MM.1S (cell line): Measurements from ENCODE around the gene LTN1.

Experiments
- DNase-seq: peaks from one replicate; pipeline ENCODE4 v3.0.0-alpha.2; 2015
- H2AFZ ChIP-seq: fragments of 300-600 bp; sonication (generic); 2 replicates; pipeline ENCODE4 v1.6.0; 2016; ENCODE audit warnings: antibody characterized with exemption, low read length
- H3F3A ChIP-seq: fragments of 300-600 bp; sonication (generic); 2 replicates; pipeline ENCODE4 v1.6.1; 2016; ENCODE audit warnings: mild to moderate bottlenecking, antibody characterized with exemption, low read length, moderate library complexity, mixed read lengths; ENCODE audit not compliant: insufficient read depth
- H3K27ac ChIP-seq: fragments of 300-600 bp; sonication (generic); 2 replicates; pipeline ENCODE4 v1.5.1; 2016; ENCODE audit warnings: mild to moderate bottlenecking, low read length
- H3K27me3 ChIP-seq: fragments of 300-600 bp; sonication (generic); replicated peaks from 2 replicates; pipeline ENCODE4 v1.6.0; 2016; ENCODE audit warnings: low read length; ENCODE audit not compliant: insufficient read depth
- H3K36me3 ChIP-seq: fragments of 300-600 bp; sonication (generic); replicated peaks from 2 replicates; pipeline ENCODE4 v1.6.1; 2016; ENCODE audit warnings: mild to moderate bottlenecking, low read length, mixed read lengths; ENCODE audit not compliant: insufficient read depth
- H3K4me1 ChIP-seq: fragments of 300-600 bp; sonication (generic); 2 replicates; pipeline ENCODE4 v1.6.1; 2016; ENCODE audit warnings: low read length, mixed read lengths
- H3K4me2 ChIP-seq: fragments of 300-600 bp; sonication (generic); 2 replicates; pipeline ENCODE4 v1.6.0; 2016; ENCODE audit warnings: low read depth, low read length
- H3K4me3 ChIP-seq: fragments of 300-600 bp; sonication (generic); 2 replicates; pipeline ENCODE4 v1.5.1; 2016; ENCODE audit warnings: low read length, mixed read lengths
- H3K79me2 ChIP-seq: fragments of 300-600 bp; sonication (generic); 2 replicates; pipeline ENCODE4 v1.6.1; 2016; ENCODE audit warnings: mixed run types, low read length, mixed read lengths
- H3K9ac ChIP-seq: fragments of 300-600 bp; sonication (generic); 2 replicates; pipeline ENCODE4 v1.6.1; 2016; ENCODE audit warnings: low read length, mixed read lengths
- H3K9me2 ChIP-seq: fragments of 300-600 bp; sonication (generic); replicated peaks from 2 replicates; pipeline ENCODE4 v1.6.1; 2016; ENCODE audit warnings: mild to moderate bottlenecking, low read length, mixed read lengths; ENCODE audit not compliant: insufficient read depth
- H3K9me3 ChIP-seq: fragments of 300-600 bp; sonication (generic); replicated peaks from 2 replicates; pipeline ENCODE4 v1.6.1; 2016; ENCODE audit warnings: mild to moderate bottlenecking, low read length, mixed read lengths; ENCODE audit not compliant: insufficient read depth
- H4K20me1 ChIP-seq: fragments of 300-600 bp; sonication (generic); 2 replicates; pipeline ENCODE4 v1.6.1; 2016; ENCODE audit warnings: mild to moderate bottlenecking, low read length, moderate library complexity, mixed read lengths; ENCODE audit not compliant: insufficient read depth
- CTCF ChIP-seq: fragments of 300-600 bp; sonication (generic); IDR thresholded peaks from 2 replicates; pipeline ENCODE4 v1.5.1; 2016; ENCODE audit warnings: antibody characterized with exemption, low read length, mixed read lengths
- EZH2 ChIP-seq: fragments of 300-600 bp; sonication (generic); optimal IDR thresholded peaks from 2 replicates; pipeline ENCODE3; 2017; ENCODE audit warnings: low read depth, mild to moderate bottlenecking, antibody characterized with exemption, low read length, mixed read lengths
- EZH2phosphoT487 ChIP-seq: fragments of 300-600 bp; sonication (generic); IDR thresholded peaks from 2 replicates; pipeline ENCODE4 v1.6.1; 2018; ENCODE audit warnings: antibody characterized with exemption, low read length

Gene LTN1

GRCh38 chr21:28974531-28975227, 18.0 kb downstream of the LTN1 start:
- TF ChIP-seq EZH2 = no peak
- TF ChIP-seq EZH2phosphoT487 = no peak
- TF ChIP-seq CTCF = no peak
- H3K4me2 ChIP-seq = no peak overlapping the region
- no peaks in the 10 kb centered on the region for H4K20me1 ChIP-seq
- no peaks in the 10 kb centered on the region for H3F3A ChIP-seq
- H3K27me3 ChIP-seq = no peaks in the 10 kb centered on the region
- no peaks in the 10 kb centered on the region for H3K79me2 ChIP-seq
- no peak overlapping the region for H3K27ac ChIP-seq
- H2AFZ ChIP-seq = no peak overlapping the region
- no peaks in the 10 kb centered on the region for H3K9me3 ChIP-seq
- H3K9ac ChIP-seq = no peak overlapping the region
- DNase-seq = no peak
- H3K36me3 ChIP-seq = peaks cover 9% of the 10 kb centered on the region
- no peaks in the 10 kb centered on the region for H3K9me2 ChIP-seq
- H3K4me1 ChIP-seq = no peaks in the 10 kb centered on the region
- H3K4me3 ChIP-seq = no peak overlapping the region

- Histone ChIP-seq H3K4me3 (no peak overlapping the region), H3K9ac (no peak overlapping the region), H3K27me3 (no peaks in the 10 kb centered on the region), H3K27ac (no peak overlapping the region), H2AFZ (no peak overlapping the region), H3K9me3 (no peaks in the 10 kb centered on the region), H3K9me2 (no peaks in the 10 kb centered on the region), H3K36me3 (peaks cover 16% of the 10 kb centered on the region; the same call in 1 of the 2 replicates), H3K4me2 (no peak overlapping the region), H3K4me1 (no peaks in the 10 kb centered on the region), H3K79me2 (no peaks in the 10 kb centered on the region), H3F3A (no peaks in the 10 kb centered on the region), H4K20me1 (no peaks in the 10 kb centered on the region)
- TF ChIP-seq CTCF (no peak), EZH2 (no peak), EZH2phosphoT487 (no peak)
- no peak for DNase-seq
Observed at GRCh38 chr21:28972398-28972797, 20.3 kb downstream of the LTN1 start.

GRCh38 chr21:28971171-28971570, 21.5 kb downstream of the LTN1 start:
- TF ChIP-seq CTCF (no peak), EZH2phosphoT487 (no peak), EZH2 (no peak)
- no peaks in the 10 kb centered on the region for H3K9me2 ChIP-seq
- H3K27ac ChIP-seq = no peak overlapping the region
- no peaks in the 10 kb centered on the region for H3F3A ChIP-seq
- no peak overlapping the region for H3K4me2 ChIP-seq
- no peaks in the 10 kb centered on the region for H3K9me3 ChIP-seq
- no peak overlapping the region for H3K9ac ChIP-seq
- no peaks in the 10 kb centered on the region for H3K4me1 ChIP-seq
- H3K79me2 ChIP-seq = no peaks in the 10 kb centered on the region
- no peaks in the 10 kb centered on the region for H4K20me1 ChIP-seq
- H2AFZ ChIP-seq = no peak overlapping the region
- DNase-seq = no peak
- H3K4me3 ChIP-seq = no peak overlapping the region
- peaks cover 17% of the 10 kb centered on the region for H3K36me3 ChIP-seq
- H3K27me3 ChIP-seq = no peaks in the 10 kb centered on the region
